HT-29 (cell line): ENCODE results near the gene CLDND2. TPM values are rescaled to one million over a fixed set of nuclear protein-coding genes. Genes with fewer than 3 reads are reported as not detected.

Source experiments
- DNase-seq: peaks from one replicate; pipeline ENCODE4 v3.0.0-alpha.2; 2015; ENCODE audit warnings: low spot score
- total RNA-seq: library from RNA; depleted of rRNA; stranded (reverse); fragments of >200 nt; shearing (Covaris generic); gene quantifications from 2 replicates; pipeline ENCODE4 v1.2.3, GENCODE V29; 2014; rRNA removed

Gene CLDND2
- total RNA-seq, 1 experiment from 2014 or later, result 0.81 TPM

- no peak for DNase-seq
Observed at GRCh38 chr19:51331193-51331592, 37.6 kb downstream of the CLDND2 start.

GRCh38 chr19:51330366-51330765, 38.4 kb downstream of the CLDND2 start:
- no peak for DNase-seq

GRCh38 chr19:51329411-51329810, 39.4 kb downstream of the CLDND2 start:
- no peak for DNase-seq

GRCh38 chr19:51327066-51328001, 41.5 kb downstream of the CLDND2 start:
- DNase-seq, result no peak

- DNase-seq, result no peak
Observed at GRCh38 chr19:51326216-51327065, 42.4 kb downstream of the CLDND2 start.

GRCh38 chr19:51325161-51325976, 43.4 kb downstream of the CLDND2 start:
- no peak for DNase-seq

- no peak for DNase-seq
Observed at GRCh38 chr19:51324167-51324481, 44.7 kb downstream of the CLDND2 start.

GRCh38 chr19:51323481-51324166, 45.2 kb downstream of the CLDND2 start:
- DNase-seq, result no peak

- no peak for DNase-seq
Observed at GRCh38 chr19:51321799-51322198, 47.0 kb downstream of the CLDND2 start.

GRCh38 chr19:51320280-51320657, 48.5 kb downstream of the CLDND2 start:
- DNase-seq, result no peak

GRCh38 chr19:51319649-51320279, 49.0 kb downstream of the CLDND2 start:
- no peak for DNase-seq

GRCh38 chr19:51318687-51319648, 49.8 kb downstream of the CLDND2 start:
- no peak for DNase-seq

GRCh38 chr19:51317968-51318367, 50.8 kb downstream of the CLDND2 start:
- DNase-seq, result no peak

GRCh38 chr19:51317376-51317775, 51.4 kb downstream of the CLDND2 start:
- no peak for DNase-seq

Other genes with a start within 250 kb of the CLDND2 start
- gene SIGLEC9, start 244.1 kb downstream of the CLDND2 start, total RNA-seq, result not detected in 2 replicates
- not detected in 2 replicates for gene SIGLEC7, start 226.7 kb downstream of the CLDND2 start, total RNA-seq
- gene CD33, start 143.9 kb downstream of the CLDND2 start, total RNA-seq, result not detected in 2 replicates
- gene SIGLECL1, start 117.9 kb downstream of the CLDND2 start, total RNA-seq, result not detected in 2 replicates
- gene IGLON5, start 57.4 kb downstream of the CLDND2 start, total RNA-seq, result not detected in 2 replicates
- 35.1 and 42.6 TPM in 2 replicates for gene VSIG10L, start 26.9 kb downstream of the CLDND2 start, total RNA-seq
- 375 and 384 TPM in 2 replicates for gene ETFB, start 2.6 kb downstream of the CLDND2 start, total RNA-seq
- not detected in 2 replicates for gene NKG7, start 3.7 kb upstream of the CLDND2 start, total RNA-seq
- not detected in 2 replicates for gene LIM2, start 19.0 kb upstream of the CLDND2 start, total RNA-seq
- not detected in 2 replicates for gene C19orf84, start 21.6 kb upstream of the CLDND2 start, total RNA-seq
- not detected in 2 replicates for gene SIGLEC10, start 48.6 kb upstream of the CLDND2 start, total RNA-seq
- gene SIGLEC8, start 89.5 kb upstream of the CLDND2 start, total RNA-seq, result not detected in 2 replicates
- not detected in 2 replicates for gene CEACAM18, start 109.5 kb upstream of the CLDND2 start, total RNA-seq
- not detected in 2 replicates for gene SIGLEC12, start 132.8 kb upstream of the CLDND2 start, total RNA-seq
- not detected in 2 replicates for gene SIGLEC6, start 162.7 kb upstream of the CLDND2 start, total RNA-seq
- gene ZNF175, start 202.3 kb upstream of the CLDND2 start, total RNA-seq, result 1.1 and 1.8 TPM in 2 replicates